Raji (cell line): ENCODE data around the gene GLOD4.

Source experiments
- POLR2A ChIP-seq: IDR thresholded peaks from 2 replicates; pipeline ENCODE4 v1.6.1; 2011; ENCODE audit warnings: low read depth, low read length, control low read depth; ENCODE audit not compliant: insufficient read depth

GLOD4 gene

GRCh38 chr17:791829-792228 is 9.7 kb upstream of the GLOD4 start:
- TF ChIP-seq POLR2A: no peak

GRCh38 chr17:789160-789840 is 7.2 kb upstream of the GLOD4 start:
- no peak for TF ChIP-seq POLR2A

GRCh38 chr17:788551-788950 is 6.5 kb upstream of the GLOD4 start:
- no peak for TF ChIP-seq POLR2A

- TF ChIP-seq POLR2A: no peak
These were observed 5.7 kb upstream of the GLOD4 start for GRCh38 chr17:787641-788221.

GRCh38 chr17:784143-784542 is 2.1 kb upstream of the GLOD4 start:
- no peak for TF ChIP-seq POLR2A

GRCh38 chr17:778096-778495 is 4.0 kb downstream of the GLOD4 start:
- no peak for TF ChIP-seq POLR2A

- no peak for TF ChIP-seq POLR2A
These were observed 7.8 kb downstream of the GLOD4 start for GRCh38 chr17:774313-774584.

- TF ChIP-seq POLR2A: no peak
These were observed 8.4 kb downstream of the GLOD4 start for GRCh38 chr17:773467-774312.

GRCh38 chr17:773016-773415 is 9.1 kb downstream of the GLOD4 start:
- TF ChIP-seq POLR2A: no peak

- TF ChIP-seq POLR2A: no peak
These were observed 15.0 kb downstream of the GLOD4 start for GRCh38 chr17:767076-767475.

GRCh38 chr17:760371-760770 is 21.7 kb downstream of the GLOD4 start:
- TF ChIP-seq POLR2A: no peak

- TF ChIP-seq POLR2A: no peak
These were observed 22.1 kb downstream of the GLOD4 start for GRCh38 chr17:759964-760363.

GRCh38 chr17:753418-753817 is 28.7 kb downstream of the GLOD4 start:
- no peak for TF ChIP-seq POLR2A

- no peak for TF ChIP-seq POLR2A
These were observed 29.4 kb downstream of the GLOD4 start for GRCh38 chr17:752620-753219.

- TF ChIP-seq POLR2A: peak; percentile 92
These were observed 30.0 kb downstream of the GLOD4 start, which contains the start of gene GEMIN4 for GRCh38 chr17:752002-752619. TSS of gene GEMIN4 (minus strand) at chr17:752264. CDS start at chr17:752142, 122 bp downstream.
